ENCODE measurements around the gene JPT1. TPM values are rescaled to one million over a fixed set of nuclear protein-coding genes. Genes with fewer than 3 reads are reported as not detected.
"Not testable (repeated sequence)": the region's sequence is repeated elsewhere in the genome, so short reads cannot be mapped to it uniquely, and the experiment has no call there.

Gene JPT1
- total RNA-seq, 1 experiment from 2014 or later: 210 TPM

- H3K36me3 Mint-ChIP-seq (ENCODE audit: insufficient read depth, unreplicated experiment): peaks cover 72% of the 10 kb centered on the region
- H3K27me3 Mint-ChIP-seq (ENCODE audit: insufficient read depth, unreplicated experiment): no peaks in the 10 kb centered on the region
- ChIA-PET POLR2A (interaction anchor here (0.5 kb wide), 1 partner anchor 101 kb away, joined by 3 read pairs; no protein-coding TSS in a partner anchor), CTCF (interaction anchor here (0.8 to 3.7 kb wide), 2 partner anchors 15 to 16 kb away, joined by 5 to 30 read pairs; no protein-coding TSS in a partner anchor)
- Histone ChIP-seq H3K4me1 (peaks cover 28% of the 10 kb centered on the region), H3K4me3 (ENCODE audit: low read depth, low read length) (no peak overlapping the region), H3K9me3 (no peaks in the 10 kb centered on the region), H3K36me3 (ENCODE audit: control insufficient read depth, insufficient read depth, low read length) (peaks cover 4% of the 10 kb centered on the region), H3K27me3 (replicated peaks; ENCODE audit: control insufficient read depth, insufficient read depth, low read length) (no peaks in the 10 kb centered on the region)
- peaks cover 25% of the 10 kb centered on the region for H3K4me1 Mint-ChIP-seq (ENCODE audit: low read depth, unreplicated experiment)
- H3K27ac Mint-ChIP-seq (ENCODE audit: unreplicated experiment): no peak overlapping the region
- DNase-seq: no peak
- peak overlapping the region; percentile 93 for H3K4me3 Mint-ChIP-seq (ENCODE audit: unreplicated experiment)
- no TSS peak for BruUV-seq (replicated peaks)
- H3K9me3 Mint-ChIP-seq (ENCODE audit: unreplicated experiment): no peaks in the 10 kb centered on the region
- no peak for TF ChIP-seq CTCF (IDR thresholded peaks at IDR 0.05; ENCODE audit: insufficient read depth in 1 of 2, low read depth in 1 of 2, low read length in 1 of 2, severe bottlenecking in 1 of 2, unreplicated experiment in 1 of 2)
- intact Hi-C loops (cut with micrococcal nuclease; ENCODE audit: unreplicated experiment): no loop called here
These were observed 25.4 kb downstream of the JPT1 start for GRCh38 chr17:75128694-75129505.

GRCh38 chr17:75127936-75128335, 26.4 kb downstream of the JPT1 start:
- intact Hi-C loops (cut with micrococcal nuclease; ENCODE audit: unreplicated experiment); H3K36me3 ChIP-seq (ENCODE audit: control insufficient read depth, insufficient read depth, low read length); H3K4me3 Mint-ChIP-seq (ENCODE audit: unreplicated experiment); H3K4me3 ChIP-seq (ENCODE audit: low read depth, low read length); H3K27me3 ChIP-seq (replicated peaks; ENCODE audit: control insufficient read depth, insufficient read depth, low read length); H3K27me3 Mint-ChIP-seq (ENCODE audit: insufficient read depth, unreplicated experiment); H3K9me3 ChIP-seq; H3K9me3 Mint-ChIP-seq (ENCODE audit: unreplicated experiment); BruUV-seq (replicated peaks); POLR2A ChIA-PET; DNase-seq; H3K27ac Mint-ChIP-seq (ENCODE audit: unreplicated experiment): not testable (repeated sequence)
- Mint-ChIP-seq H3K36me3 (ENCODE audit: insufficient read depth, unreplicated experiment) (peaks cover 65% of the 10 kb centered on the region), H3K4me1 (ENCODE audit: low read depth, unreplicated experiment) (peaks cover 25% of the 10 kb centered on the region)
- CTCF ChIA-PET: interaction anchor here (0.8 kb wide), 1 partner anchor 17 kb away, joined by 5 read pairs; no protein-coding TSS in a partner anchor
- H3K4me1 ChIP-seq: peaks cover 25% of the 10 kb centered on the region

GRCh38 chr17:75126954-75127353, 27.4 kb downstream of the JPT1 start:
- ChIA-PET POLR2A (interaction anchor here (0.6 kb wide), 1 partner anchor 118 kb away, joined by 3 read pairs; no protein-coding TSS in a partner anchor), CTCF (interaction anchor here (0.6 to 1.7 kb wide), 2 partner anchors 13 to 41 kb away, joined by 3 to 5 read pairs; no protein-coding TSS in a partner anchor)
- Mint-ChIP-seq H3K4me1 (ENCODE audit: low read depth, unreplicated experiment) (peaks cover 25% of the 10 kb centered on the region), H3K27me3 (ENCODE audit: insufficient read depth, unreplicated experiment) (no peaks in the 10 kb centered on the region), H3K4me3 (ENCODE audit: unreplicated experiment) (no peak overlapping the region), H3K36me3 (ENCODE audit: insufficient read depth, unreplicated experiment) (peaks cover 60% of the 10 kb centered on the region), H3K27ac (ENCODE audit: unreplicated experiment) (no peak overlapping the region), H3K9me3 (ENCODE audit: unreplicated experiment) (no peaks in the 10 kb centered on the region)
- peaks cover 20% of the 10 kb centered on the region for H3K4me1 ChIP-seq
- intact Hi-C loops (cut with micrococcal nuclease; ENCODE audit: unreplicated experiment): no loop called here
- no peak overlapping the region for H3K4me3 ChIP-seq (ENCODE audit: low read depth, low read length)
- no peaks in the 10 kb centered on the region for H3K27me3 ChIP-seq (replicated peaks; ENCODE audit: control insufficient read depth, insufficient read depth, low read length)
- no peaks in the 10 kb centered on the region for H3K9me3 ChIP-seq
- peaks cover 4% of the 10 kb centered on the region for H3K36me3 ChIP-seq (ENCODE audit: control insufficient read depth, insufficient read depth, low read length)
- DNase-seq: no peak
- BruUV-seq (replicated peaks): no TSS peak
- TF ChIP-seq CTCF (IDR thresholded peaks at IDR 0.05; ENCODE audit: insufficient read depth in 1 of 2, low read depth in 1 of 2, low read length in 1 of 2, severe bottlenecking in 1 of 2, unreplicated experiment in 1 of 2): no peak

Measured in Caco-2 (cell line).